Vagina (tissue), 2 donors: ENCODE data around the gene CD200R1L. TPM values are rescaled to one million over a fixed set of nuclear protein-coding genes. Genes with fewer than 3 reads are reported as not detected.

ENCODE experiments used
- DNase-seq, 2 donors: peaks; one replicate each; pipeline ENCODE4 v3.0.0-alpha.2; 2017; ENCODE audit errors: extremely low spot score in 2 of 2
- H3K27ac ChIP-seq: fragments of 200-600 bp; sonication (generic); one replicate; pipeline ENCODE4 v1.5.1; 2019
- H3K27me3 ChIP-seq: fragments of 200-600 bp; sonication (generic); one replicate; pipeline ENCODE4 v1.5.1; 2019
- H3K36me3 ChIP-seq, 2 donors: fragments of 200-600 bp; sonication (generic); one replicate each; pipeline ENCODE4 v1.5.1; 2017 to 2019
- H3K4me1 ChIP-seq: fragments of 200-600 bp; sonication (generic); one replicate; pipeline ENCODE4 v1.5.1; 2019
- H3K4me3 ChIP-seq, 2 donors: fragments of 200-600 bp; sonication (generic); 1 replicate in 1 of 2; 2 replicates in 1 of 2; pipeline ENCODE4 v1.5.1; 2016 to 2019
- H3K9me3 ChIP-seq: fragments of 200-600 bp; sonication (generic); one replicate; pipeline ENCODE4 v1.5.1; 2019
- CTCF ChIP-seq, 3 experiments: fragments of 450-650 bp in 2 of 3; fragments of 200-600 bp in 1 of 3; sonication (generic) in 1 of 3; IDR thresholded peaks; one replicate each; pipeline ENCODE4 v1.5.1; 2017 to 2019; ENCODE audit warnings: antibody characterized with exemption in 3 of 3, mild to moderate bottlenecking in 2 of 3, moderate library complexity in 2 of 3
- POLR2A ChIP-seq, 2 donors: fragments of 450-650 bp; IDR thresholded peaks; one replicate each; pipeline ENCODE4 v1.6.1; 2017; ENCODE audit warnings: antibody characterized with exemption in 2 of 2, mild to moderate bottlenecking in 2 of 2, moderate library complexity in 2 of 2
- POLR2AphosphoS5 ChIP-seq, 2 donors: sonication (generic); formaldehyde crosslinking; IDR thresholded peaks; one replicate each; pipeline ENCODE4 v1.9.0; 2017; ENCODE audit warnings: antibody characterized with exemption in 2 of 2, mild to moderate bottlenecking in 2 of 2, low read depth in 1 of 2; ENCODE audit not compliant: insufficient read depth in 1 of 2
- intact Hi-C: fragments of 100-400 bp; cut with DNase I; formaldehyde crosslinking; loops from one replicate; pipeline ENCODE4 v1.15.1; 2023
- total RNA-seq: library from RNA; depleted of rRNA; stranded (reverse); fragments of >200 nt; gene quantifications from one replicate; pipeline ENCODE4 v1.2.3, GENCODE V29; 2016

Gene CD200R1L
- total RNA-seq, 1 donor from 2014 or later, result not detected

GRCh38 chr3:112845772-112846171 is 892 bp downstream of the CD200R1L start:
- intact Hi-C loops, result no loop called here
- no peaks in the 10 kb centered on the region for H3K4me1 ChIP-seq
- H3K27ac ChIP-seq, result no peak overlapping the region
- no peaks in the 10 kb centered on the region for H3K27me3 ChIP-seq
- TF ChIP-seq POLR2A (IDR thresholded peaks at IDR 0.05), result no peak
- TF ChIP-seq POLR2AphosphoS5 (IDR thresholded peaks at IDR 0.05; ENCODE audit: insufficient read depth in 1 of 2, low read depth in 1 of 2), result no peak
- TF ChIP-seq CTCF (IDR thresholded peaks at IDR 0.05), result no peak
- no peaks in the 10 kb centered on the region for H3K9me3 ChIP-seq
- H3K4me3 ChIP-seq, result no peak overlapping the region
- H3K36me3 ChIP-seq, result no peaks in the 10 kb centered on the region
- no peak for DNase-seq

- intact Hi-C loops, result no loop called here
- H3K36me3 ChIP-seq, result no peaks in the 10 kb centered on the region
- H3K9me3 ChIP-seq, result no peaks in the 10 kb centered on the region
- TF ChIP-seq CTCF (IDR thresholded peaks at IDR 0.05) (no peak), POLR2AphosphoS5 (IDR thresholded peaks at IDR 0.05; ENCODE audit: insufficient read depth in 1 of 2, low read depth in 1 of 2) (no peak), POLR2A (IDR thresholded peaks at IDR 0.05) (no peak)
- no peak overlapping the region for H3K4me3 ChIP-seq
- no peak for DNase-seq
- no peak overlapping the region for H3K27ac ChIP-seq
- no peaks in the 10 kb centered on the region for H3K4me1 ChIP-seq
- H3K27me3 ChIP-seq, result no peaks in the 10 kb centered on the region
Measured at GRCh38 chr3:112829046-112829445, 17.6 kb downstream of the CD200R1L start.

GRCh38 chr3:112822064-112823055 is 24.3 kb downstream of the CD200R1L start:
- no peak for DNase-seq
- intact Hi-C loops, result no loop called here
- no peaks in the 10 kb centered on the region for H3K4me1 ChIP-seq

GRCh38 chr3:112818289-112818688 is 28.4 kb downstream of the CD200R1L start:
- H3K9me3 ChIP-seq, result no peaks in the 10 kb centered on the region
- TF ChIP-seq POLR2A (IDR thresholded peaks at IDR 0.05) (no peak), CTCF (IDR thresholded peaks at IDR 0.05) (no peak), POLR2AphosphoS5 (IDR thresholded peaks at IDR 0.05; ENCODE audit: insufficient read depth in 1 of 2, low read depth in 1 of 2) (no peak)
- no peaks in the 10 kb centered on the region for H3K27me3 ChIP-seq
- DNase-seq, result no peak
- H3K36me3 ChIP-seq, result no peaks in the 10 kb centered on the region
- peaks cover 10% of the 10 kb centered on the region for H3K4me1 ChIP-seq
- no peak overlapping the region for H3K27ac ChIP-seq
- no peak overlapping the region for H3K4me3 ChIP-seq
- intact Hi-C loops, result loop anchor here (10.0 kb wide), 1 partner anchor 83 kb away; no protein-coding TSS in a partner anchor

More at GRCh38 chr3:112822064-112823055, 24.3 kb downstream of the CD200R1L start:
- Histone ChIP-seq H3K27me3 (no peaks in the 10 kb centered on the region), H3K36me3 (no peaks in the 10 kb centered on the region), H3K4me3 (no peak overlapping the region), H3K9me3 (no peaks in the 10 kb centered on the region), H3K27ac (no peak overlapping the region)
- TF ChIP-seq CTCF (IDR thresholded peaks at IDR 0.05), result no peak
- no peak for TF ChIP-seq POLR2A (IDR thresholded peaks at IDR 0.05)
- no peak for TF ChIP-seq POLR2AphosphoS5 (IDR thresholded peaks at IDR 0.05; ENCODE audit: insufficient read depth in 1 of 2, low read depth in 1 of 2)

GRCh38 chr3:112817797-112818196 is 28.9 kb downstream of the CD200R1L start:
- TF ChIP-seq POLR2A (IDR thresholded peaks at IDR 0.05), result no peak
- no peak for TF ChIP-seq POLR2AphosphoS5 (IDR thresholded peaks at IDR 0.05; ENCODE audit: insufficient read depth in 1 of 2, low read depth in 1 of 2)
- no peak for TF ChIP-seq CTCF (IDR thresholded peaks at IDR 0.05)
- DNase-seq, result no peak
- no peaks in the 10 kb centered on the region for H3K36me3 ChIP-seq
- no peaks in the 10 kb centered on the region for H3K9me3 ChIP-seq
- H3K27me3 ChIP-seq, result no peaks in the 10 kb centered on the region
- intact Hi-C loops, result loop anchor here (10.0 kb wide), 1 partner anchor 83 kb away; no protein-coding TSS in a partner anchor
- no peak overlapping the region for H3K27ac ChIP-seq
- H3K4me3 ChIP-seq, result no peak overlapping the region
- peaks cover 15% of the 10 kb centered on the region for H3K4me1 ChIP-seq
